Measurements from ENCODE around the gene P3R3URF.
A peak's percentile ranks its signal among the peaks of the same experiment; 100 is the strongest.

The P3R3URF gene

DNA sequence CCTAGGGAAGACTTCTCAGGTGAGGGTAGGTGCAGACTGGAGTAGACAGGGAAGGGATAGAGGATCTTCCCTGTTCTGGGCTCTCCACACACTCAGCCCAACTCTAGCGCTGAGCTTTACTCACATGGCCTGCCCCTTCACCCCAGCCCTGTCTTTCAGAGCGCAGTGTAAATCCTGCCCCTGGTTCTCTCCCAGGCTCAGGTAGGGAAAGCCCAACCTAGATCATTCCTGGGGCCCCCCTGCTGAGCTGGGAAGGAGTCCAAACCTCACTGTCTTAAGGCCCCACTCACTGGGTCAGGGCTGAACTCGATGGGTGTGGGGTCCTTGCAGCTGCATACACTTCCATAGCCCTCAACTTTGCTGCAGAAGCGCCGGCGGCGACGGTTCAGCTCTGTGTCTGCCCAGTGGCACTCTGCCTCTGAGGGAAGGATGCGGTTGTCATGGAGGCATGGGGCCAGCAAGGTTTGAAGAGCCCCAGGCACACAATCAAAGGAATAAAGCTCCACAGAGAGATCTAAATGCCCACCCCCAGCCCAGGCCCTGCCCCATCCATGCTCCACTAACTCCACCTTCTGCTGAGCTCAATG, 17.8 kb upstream of the P3R3URF start:
- DNase-seq, result no peak

- no peak for DNase-seq
These were observed 17.0 kb upstream of the P3R3URF start for GRCh38 chr1:46193285-46193684.

GRCh38 chr1:46192171-46192570, 15.9 kb upstream of the P3R3URF start:
- no peak for DNase-seq

DNA sequence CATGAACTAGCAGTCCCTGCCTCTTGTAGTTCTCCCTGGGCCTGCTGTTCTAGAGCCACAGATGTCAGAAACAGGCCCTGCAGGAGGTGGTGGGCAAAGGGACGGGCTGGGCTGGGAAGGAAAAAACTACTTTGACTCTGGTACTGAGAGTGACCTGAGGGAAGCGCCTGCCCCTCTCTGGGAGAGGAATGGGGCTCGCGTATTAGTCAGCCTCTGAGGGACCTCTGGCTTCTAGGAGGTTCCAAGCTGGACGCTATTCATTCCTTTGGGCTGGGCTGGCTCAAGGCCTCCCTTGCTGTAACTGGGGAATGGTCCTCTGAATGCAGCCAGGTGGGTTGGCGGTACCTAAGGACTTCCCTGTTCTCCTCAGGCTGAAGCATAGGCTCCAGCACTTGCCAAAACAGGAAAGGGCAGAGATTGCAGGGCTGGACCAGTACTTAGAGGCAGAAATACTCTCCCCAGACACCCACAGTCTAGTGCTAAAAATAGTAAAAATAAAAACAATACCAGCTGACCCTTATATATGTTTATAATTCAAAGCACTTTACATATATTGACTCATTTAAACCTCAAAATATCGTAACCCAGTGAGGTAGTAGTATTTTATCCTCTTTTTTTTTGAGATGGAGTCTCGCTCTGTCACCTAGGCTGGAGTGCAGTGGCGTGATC, 14.9 kb upstream of the P3R3URF start:
- DNase-seq, result no peak

GRCh38 chr1:46190539-46190938, 14.3 kb upstream of the P3R3URF start:
- DNase-seq, result no peak

- DNase-seq, result no peak
These were observed 12.2 kb upstream of the P3R3URF start for GRCh38 chr1:46188295-46189030.

GRCh38 chr1:46187106-46187869, 11.0 kb upstream of the P3R3URF start:
- DNase-seq, result peak; percentile 50

DNA sequence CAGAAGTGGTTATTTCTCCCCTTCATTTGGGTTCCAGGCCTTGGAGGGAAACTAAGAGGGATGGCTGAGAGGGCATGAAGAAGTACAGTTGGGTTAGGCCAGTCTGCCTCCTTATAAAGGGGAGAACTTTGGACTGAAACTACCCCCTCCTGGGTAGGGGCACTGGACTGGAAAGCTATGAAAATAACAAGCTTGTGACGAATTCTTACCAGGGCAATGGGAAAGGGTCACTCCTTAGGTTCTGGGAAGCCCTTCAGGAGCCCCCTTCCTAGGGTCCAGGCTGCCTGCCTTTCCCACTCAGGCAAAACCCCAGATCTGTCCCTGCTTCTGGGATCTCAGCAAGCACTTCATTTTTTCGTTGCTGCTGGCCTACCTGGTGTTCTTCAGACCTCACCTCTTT, 9.8 kb upstream of the P3R3URF start:
- no peak for DNase-seq

DNA sequence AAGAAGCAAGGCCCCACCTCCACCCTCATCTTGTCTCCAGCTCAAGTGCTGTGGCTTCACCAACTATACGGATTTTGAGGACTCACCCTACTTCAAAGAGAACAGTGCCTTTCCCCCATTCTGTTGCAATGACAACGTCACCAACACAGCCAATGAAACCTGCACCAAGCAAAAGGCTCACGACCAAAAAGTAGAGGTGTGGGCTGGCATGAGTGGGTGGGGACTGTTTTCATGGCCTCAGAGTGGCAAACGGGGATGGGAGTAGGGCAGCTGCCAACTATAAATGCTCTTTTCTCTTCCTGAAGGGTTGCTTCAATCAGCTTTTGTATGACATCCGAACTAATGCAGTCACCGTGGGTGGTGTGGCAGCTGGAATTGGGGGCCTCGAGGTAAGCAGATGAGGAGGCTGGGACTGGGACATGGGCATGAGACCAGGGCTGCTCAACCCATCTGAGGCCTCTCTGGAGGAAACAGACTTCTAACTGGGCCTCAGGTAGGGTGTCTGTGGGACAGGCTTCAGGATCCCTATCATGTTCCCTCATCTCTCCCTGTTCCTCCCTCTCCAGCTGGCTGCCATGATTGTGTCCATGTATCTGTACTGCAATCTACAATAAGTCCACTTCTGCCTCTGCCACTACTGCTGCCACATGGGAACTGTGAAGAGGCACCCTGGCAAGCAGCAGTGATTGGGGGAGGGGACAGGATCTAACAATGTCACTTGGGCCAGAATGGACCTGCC, 8.8 kb upstream of the P3R3URF start:
- DNase-seq, result no peak

GRCh38 chr1:46183926-46184557, 7.8 kb upstream of the P3R3URF start:
- no peak for DNase-seq

DNA sequence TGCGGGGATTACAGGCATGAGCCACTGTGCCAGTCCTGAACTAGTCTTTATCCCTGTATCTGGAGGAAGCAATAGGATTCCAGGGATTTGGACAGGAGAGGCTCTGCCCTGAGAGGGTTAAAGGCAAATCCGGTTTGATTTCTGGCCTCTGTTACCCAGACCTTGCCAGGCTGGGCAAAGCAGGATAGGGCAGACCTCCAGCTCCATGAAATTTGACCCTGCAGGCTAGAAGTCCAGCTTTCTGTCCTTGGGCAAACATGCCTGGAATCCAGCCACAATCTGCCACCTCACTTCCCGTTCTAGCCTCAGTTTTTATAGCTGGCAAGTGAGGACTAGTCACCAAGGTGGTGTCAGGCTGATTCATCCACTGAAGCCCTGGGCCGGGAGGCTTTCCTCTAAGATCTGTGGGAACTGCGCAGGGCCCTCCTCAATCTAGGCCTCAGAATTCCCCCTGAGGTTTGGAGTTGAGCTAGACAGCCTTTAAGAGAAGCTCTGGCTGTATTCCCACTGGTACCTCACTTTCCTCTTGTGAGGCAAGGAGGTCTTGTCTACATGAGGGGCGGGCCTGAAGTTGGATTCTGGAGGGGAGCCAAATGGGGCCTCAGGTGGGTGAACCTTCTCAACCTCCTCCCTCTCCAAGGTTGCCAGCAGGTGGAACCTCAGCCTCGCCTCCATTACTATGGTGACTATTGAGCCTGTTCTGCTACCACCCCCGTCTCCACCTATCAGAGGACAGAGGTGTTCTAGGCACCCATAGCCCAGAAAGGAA, 7.0 kb upstream of the P3R3URF start:
- no peak for DNase-seq

DNA sequence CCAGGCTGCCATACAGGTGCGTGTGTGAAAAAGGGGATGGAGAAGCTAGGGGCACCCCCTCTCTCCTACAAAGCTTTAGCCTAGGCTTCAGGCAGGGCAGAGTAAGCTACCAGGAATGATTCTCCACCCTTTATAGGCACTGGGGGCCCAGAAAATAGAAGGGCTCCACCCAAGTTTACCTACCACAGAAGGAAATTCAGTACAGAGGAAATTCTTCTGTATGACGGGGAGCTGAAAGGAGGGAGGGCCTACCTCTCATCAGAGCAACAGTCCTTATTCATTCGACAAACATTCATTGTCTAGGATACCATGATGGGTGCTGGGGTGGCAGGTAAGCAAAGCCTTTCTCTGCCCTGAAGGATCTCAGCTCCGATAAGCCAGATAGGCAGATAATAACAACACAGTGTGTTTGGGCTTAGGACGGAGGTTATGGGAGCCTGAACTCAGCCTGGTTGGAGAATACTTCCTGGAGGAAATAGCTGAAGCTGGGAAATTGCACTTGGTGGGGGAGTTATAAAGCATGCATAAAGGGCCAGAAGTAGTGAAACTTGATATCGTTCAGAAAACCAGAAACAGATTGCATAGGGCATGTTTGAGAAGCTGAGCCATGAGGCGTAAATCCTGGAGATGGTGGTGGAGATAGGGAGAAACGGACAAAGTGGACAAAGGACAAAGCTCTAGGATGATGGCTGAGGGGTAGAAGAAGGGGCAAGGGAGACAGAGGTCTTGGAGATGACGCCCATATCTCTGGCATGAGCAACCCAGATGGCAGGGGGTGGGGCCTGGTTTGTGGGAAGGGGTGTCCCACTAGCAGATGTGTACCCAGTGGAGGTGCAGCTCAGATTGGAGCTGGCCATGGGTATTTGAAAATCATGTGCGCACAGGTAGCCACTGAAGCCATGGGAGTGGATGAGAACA, 5.3 kb upstream of the P3R3URF start:
- no peak for DNase-seq

- DNase-seq, result no peak
These were observed 3.9 kb upstream of the P3R3URF start for GRCh38 chr1:46180082-46180616.

DNA sequence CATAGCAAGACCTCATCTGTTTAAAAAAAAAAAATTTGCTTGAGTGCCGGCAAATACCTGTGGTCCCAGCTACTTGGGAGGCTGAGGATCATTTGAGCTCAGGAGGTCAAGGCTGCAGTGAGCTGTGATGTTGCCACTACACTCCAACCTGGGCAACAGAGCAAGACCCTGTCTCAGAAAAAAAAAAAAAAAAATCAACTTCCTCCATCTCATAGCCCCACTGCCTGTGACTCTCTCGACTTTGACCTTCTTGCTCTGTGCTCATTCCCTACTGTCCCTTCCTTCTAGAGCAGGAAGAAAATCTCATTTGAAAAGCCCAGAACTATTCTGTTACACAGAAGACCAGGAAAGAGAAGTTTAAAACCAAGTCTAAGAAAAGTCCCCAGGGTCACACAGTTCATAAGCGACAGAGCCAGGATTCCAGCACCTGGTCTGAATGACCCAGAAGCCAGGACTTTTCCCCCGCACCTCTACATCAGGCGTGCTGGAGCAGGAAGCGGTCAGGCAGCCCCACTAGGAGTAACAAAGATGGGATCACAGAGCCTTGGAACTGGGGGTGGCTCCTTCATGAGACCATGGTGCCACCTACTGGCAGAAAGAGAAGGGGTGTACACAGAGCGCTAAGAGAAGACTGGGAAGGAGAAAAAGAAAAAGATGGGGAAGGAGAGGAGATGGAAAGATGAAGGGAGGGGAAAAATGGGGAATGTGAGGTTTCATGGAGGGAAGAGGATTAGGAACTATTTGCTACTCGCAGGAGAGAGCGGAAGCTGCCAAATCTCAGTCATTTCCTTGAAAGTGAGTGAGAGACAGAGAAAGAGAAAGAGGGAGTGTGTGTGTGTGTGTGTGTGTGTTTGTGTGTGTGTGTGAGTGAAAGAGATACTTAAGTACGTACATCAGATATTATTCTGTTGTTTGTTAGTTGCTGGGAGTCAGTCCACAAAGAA, 3.1 kb upstream of the P3R3URF start:
- DNase-seq, result peak; percentile 73

GRCh38 chr1:46175243-46175642, 1.0 kb downstream of the P3R3URF start:
- no peak for DNase-seq

DNA sequence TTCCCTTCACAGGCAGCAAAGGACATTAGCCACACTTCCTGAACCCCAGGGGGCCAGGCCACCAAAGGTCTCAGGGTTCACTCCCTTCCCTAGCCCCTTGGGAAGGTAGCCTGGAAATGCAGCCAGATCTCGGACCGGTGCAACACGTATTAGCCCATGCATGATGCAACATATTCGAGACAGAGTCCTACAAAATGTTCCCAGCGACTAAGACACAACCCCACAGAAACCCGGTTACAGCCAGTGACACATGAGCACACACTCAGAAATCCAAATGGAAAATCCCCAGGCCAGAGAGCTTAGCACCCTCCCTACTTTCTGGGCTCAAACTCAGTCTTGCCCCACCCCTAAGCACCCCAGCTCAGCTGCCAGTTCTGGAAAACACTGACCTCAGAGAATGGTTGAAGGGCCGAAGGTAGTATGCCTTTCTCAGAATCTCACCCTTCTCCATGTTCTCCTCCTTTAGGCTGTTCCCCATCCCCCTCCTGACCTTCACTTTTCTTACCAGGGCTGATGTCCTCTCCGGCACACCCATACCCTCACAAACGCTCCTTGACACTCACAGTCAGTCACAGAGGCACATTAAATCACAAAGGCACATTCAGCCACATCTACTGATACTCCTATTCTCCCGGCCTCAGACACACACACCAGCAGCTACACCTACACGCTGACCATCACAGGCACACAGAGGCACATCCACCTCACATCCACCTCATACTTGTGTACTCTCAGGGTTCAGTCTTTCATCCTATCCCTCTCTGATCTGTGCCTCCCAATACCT, 1.6 kb downstream of the P3R3URF start, which contains the start of gene TSPAN1:
TSPAN1 (plus strand) TSS at position 640 of the 784 bp plus-strand sequence. CDS start 6,021 bp downstream, outside the sequence.
- no peak for DNase-seq

DNA sequence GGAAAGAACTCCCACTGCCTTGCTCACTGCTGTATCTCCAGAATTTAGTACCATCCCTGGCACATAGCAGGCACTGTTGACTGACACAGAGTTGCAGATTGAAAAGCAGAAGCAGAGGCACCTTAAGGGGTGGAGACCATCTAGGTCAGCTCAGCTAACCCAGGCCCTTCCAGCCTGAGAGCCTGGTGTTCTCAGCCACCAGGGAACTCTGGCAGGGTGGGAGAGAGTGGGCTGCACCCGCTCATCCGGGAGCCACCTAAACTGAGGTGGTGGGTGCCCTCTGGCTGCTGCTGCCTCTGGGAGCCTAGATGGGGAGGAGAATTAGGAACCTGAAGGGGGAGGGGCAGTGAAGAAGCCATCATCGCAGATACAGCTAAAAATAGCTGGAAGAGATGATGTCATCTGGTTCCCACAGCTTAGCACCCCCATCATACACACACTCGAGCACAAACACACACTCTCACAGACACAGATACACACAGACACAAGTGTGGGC, 2.9 kb downstream of the P3R3URF start:
- DNase-seq, result no peak

DNA sequence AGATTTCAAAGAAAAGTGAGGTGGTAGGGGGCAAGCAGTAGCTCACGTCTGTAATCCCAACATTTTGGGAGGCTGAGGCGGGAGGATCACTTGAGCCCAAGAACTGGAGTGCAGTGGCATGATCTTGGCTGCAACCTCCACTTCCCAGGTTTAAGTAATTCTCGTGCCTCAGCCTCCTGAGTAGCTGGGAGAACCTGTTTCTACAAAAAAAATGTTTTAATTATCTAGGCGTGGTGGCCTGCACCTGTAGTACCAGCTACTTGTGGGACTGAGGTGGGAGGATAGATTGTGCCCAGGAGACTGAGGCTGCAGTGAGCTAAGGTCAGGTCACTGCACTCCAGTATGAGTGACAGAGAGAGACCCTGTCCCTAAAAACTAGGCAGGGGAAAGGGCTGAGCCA, 4.0 kb downstream of the P3R3URF start:
- no peak for DNase-seq
